SK-N-SH (cell line): Measurements from ENCODE around the gene SMPD2. TPM values are rescaled to one million over a fixed set of nuclear protein-coding genes. Genes with fewer than 3 reads are reported as not detected.

ENCODE experiments used
- CTCF ChIA-PET: fragments of 300-600, 350-600 bp; formaldehyde crosslinking; extraction: SDS; loops from one replicate; lab custom pipeline; 2021; lab: Yijun Ruan, JAX
- POLR2A ChIA-PET: fragments of 350-600 bp; sonication (Branson Sonifier 250); formaldehyde crosslinking; extraction: SDS; loops from one replicate; lab custom pipeline; 2020; ENCODE audit warnings: antibody characterized with exemption, inconsistent platforms; lab: Yijun Ruan, JAX
- DNase-seq: peaks from one replicate; pipeline ENCODE4 v3.0.0; 2012
- H2AFZ ChIP-seq: fragments of 200-600 bp; sonication (generic); 2 replicates; pipeline ENCODE4 v1.8.1; 2016; ENCODE audit warnings: antibody characterized with exemption, mild to moderate bottlenecking, low read depth
- H3F3A ChIP-seq: fragments of 200-600 bp; sonication (generic); replicated peaks from 2 replicates; pipeline ENCODE3; 2016; ENCODE audit warnings: antibody characterized with exemption, mild to moderate bottlenecking; ENCODE audit not compliant: insufficient read depth
- H3K27ac ChIP-seq, 2 experiments: fragments of 200-500 bp in 1 of 2; fragments of 200-600 bp in 1 of 2; sonication (Bioruptor generic) in 1 of 2; sonication (generic), shearing (Covaris generic) in 1 of 2; 2 replicates each; pipeline versions ENCODE4 v1.5.1 to v1.6.1; 2014 to 2016; ENCODE audit warnings: low read depth in 2 of 2, inconsistent platforms in 1 of 2, low read length in 1 of 2, mild to moderate bottlenecking in 1 of 2, mixed read lengths in 1 of 2
- H3K27me3 ChIP-seq: fragments of 200-600 bp; sonication (generic), shearing (Covaris generic); 2 replicates; pipeline ENCODE4 v1.6.1; 2016; ENCODE audit warnings: mixed run types; ENCODE audit not compliant: insufficient read depth
- H3K36me3 ChIP-seq, 2 experiments: fragments of 200-500 bp in 1 of 2; fragments of 200-600 bp in 1 of 2; sonication (Bioruptor generic) in 1 of 2; sonication (generic) in 1 of 2; replicated peaks in 1 of 2; 2 replicates each; pipeline versions ENCODE3 to v1.5.1; 2014 to 2016; ENCODE audit warnings: low read length in 1 of 2, mild to moderate bottlenecking in 1 of 2; ENCODE audit not compliant: insufficient read depth in 2 of 2, control insufficient read depth in 1 of 2
- H3K4me1 ChIP-seq, 2 experiments: fragments of 200-500 bp in 1 of 2; fragments of 200-600 bp in 1 of 2; sonication (Bioruptor generic) in 1 of 2; sonication (generic), shearing (Covaris generic) in 1 of 2; 2 replicates each; pipeline versions ENCODE4 v1.5.1 to v1.6.1; 2014 to 2016; ENCODE audit warnings: low read depth in 1 of 2, low read length in 1 of 2, mixed run types in 1 of 2; ENCODE audit not compliant: insufficient read depth in 2 of 2, control insufficient read depth in 1 of 2
- H3K4me2 ChIP-seq: fragments of 200-600 bp; sonication (generic), shearing (Covaris generic); 2 replicates; pipeline ENCODE4 v1.6.1; 2017; ENCODE audit warnings: mixed run types
- H3K4me3 ChIP-seq, 2 experiments: fragments of 200-500 bp in 1 of 2; fragments of 200-600 bp in 1 of 2; sonication (Bioruptor generic) in 1 of 2; sonication (generic), shearing (Covaris generic) in 1 of 2; 2 replicates each; pipeline versions ENCODE4 v1.5.1 to v1.8.1; 2014 to 2016; ENCODE audit warnings: low read depth in 2 of 2, inconsistent platforms in 1 of 2, low read length in 1 of 2, mild to moderate bottlenecking in 1 of 2, mixed read lengths in 1 of 2, moderate library complexity in 1 of 2
- H3K79me2 ChIP-seq: fragments of 200-600 bp; sonication (generic); 2 replicates; pipeline ENCODE4 v1.8.1; 2017; ENCODE audit warnings: mild to moderate bottlenecking; ENCODE audit not compliant: insufficient read depth
- H3K9ac ChIP-seq: fragments of 200-600 bp; sonication (generic); 2 replicates; pipeline ENCODE4 v1.6.1; 2017; ENCODE audit warnings: mixed run types
- H3K9me2 ChIP-seq: fragments of 200-600 bp; sonication (generic); 2 replicates; pipeline ENCODE4 v1.6.1; 2017; ENCODE audit warnings: mixed run types
- H3K9me3 ChIP-seq: fragments of 200-600 bp; sonication (generic); 2 replicates; pipeline ENCODE4 v1.6.1; 2017; ENCODE audit warnings: mixed run types, mild to moderate bottlenecking, moderate library complexity
- H4K20me1 ChIP-seq: fragments of 200-600 bp; sonication (generic); 2 replicates; pipeline ENCODE4 v1.6.1; 2017; ENCODE audit warnings: mild to moderate bottlenecking, mixed run types; ENCODE audit not compliant: insufficient read depth
- EP300 ChIP-seq, 2 experiments: IDR thresholded peaks; 2 replicates each; pipeline versions ENCODE4 v1.4.0 to v1.6.1; 2012; ENCODE audit warnings: borderline replicate concordance in 1 of 2, low read depth in 1 of 2, low read length in 1 of 2
- GATA2 ChIP-seq: sonication (generic); formaldehyde crosslinking; IDR thresholded peaks from 2 replicates; pipeline ENCODE4 v1.5.0; 2020; ENCODE audit warnings: mild to moderate bottlenecking, missing genetic modification reagents
- JUND ChIP-seq: IDR thresholded peaks from 2 replicates; pipeline ENCODE4 v1.4.0; 2012
- MXI1 ChIP-seq: IDR thresholded peaks from 2 replicates; pipeline ENCODE4 v1.6.1; 2012; ENCODE audit warnings: mild to moderate bottlenecking, low read depth, low read length, improper control_type of control experiment
- NFIC ChIP-seq: IDR thresholded peaks from 2 replicates; pipeline ENCODE4 v1.4.0; 2012; ENCODE audit warnings: borderline replicate concordance
- NRF1 ChIP-seq: IDR thresholded peaks from 2 replicates; pipeline ENCODE4 v1.6.1; 2012; ENCODE audit warnings: low read depth, mild to moderate bottlenecking, low read length
- PBX3 ChIP-seq: IDR thresholded peaks from 2 replicates; pipeline ENCODE4; 2012
- POLR2AphosphoS5 ChIP-seq: IDR thresholded peaks from 2 replicates; pipeline ENCODE4 v1.6.1; 2012; ENCODE audit warnings: low read depth, low read length
- RFX5 ChIP-seq: IDR thresholded peaks from 2 replicates; pipeline ENCODE4 v1.6.1; 2012; ENCODE audit warnings: mild to moderate bottlenecking, improper control_type of control experiment, low read length
- SMC3 ChIP-seq: IDR thresholded peaks from 2 replicates; pipeline ENCODE4 v1.6.1; 2012; ENCODE audit warnings: low read depth, low read length, improper control_type of control experiment
- TAF1 ChIP-seq: IDR thresholded peaks from 2 replicates; pipeline ENCODE4 v1.6.1; 2012; ENCODE audit warnings: low read depth, mild to moderate bottlenecking, low read length, moderate library complexity, borderline replicate concordance
- USF1 ChIP-seq: IDR thresholded peaks from 2 replicates; pipeline ENCODE4 v1.4.0; 2012; ENCODE audit warnings: low read depth, borderline replicate concordance
- USF2 ChIP-seq: fragments of 150-350 bp; IDR thresholded peaks from 2 replicates; pipeline ENCODE4 v1.6.1; 2017; ENCODE audit warnings: antibody characterized with exemption, low read length, low read depth, borderline replicate concordance
- ZBTB33 ChIP-seq: IDR thresholded peaks from 2 replicates; pipeline ENCODE4 v1.4.0; 2012; ENCODE audit warnings: low read depth, borderline replicate concordance
- WGBS: methylation state at CpG from one replicate; pipeline ENCODE4 v1.1.6; 2017; ENCODE audit warnings: low lambda C conversion rate; 5-methylcytosine and 5-hydroxymethylcytosine counted together
- polyA plus RNA-seq, 3 experiments: library from polyadenylated mRNA; depleted of rRNA; stranded (reverse); fragments of >200 nt; gene quantifications; 2 replicates each; pipeline ENCODE4 v1.2.3, GENCODE V29; 2012

SMPD2 gene
- polyA plus RNA-seq, 1 of the 3 experiments (the other 2 are of a cell fraction): 9.7 TPM

- no peak overlapping the region for H3K4me2 ChIP-seq
- no peaks in the 10 kb centered on the region for H3K9me3 ChIP-seq
- H4K20me1 ChIP-seq: no peaks in the 10 kb centered on the region
- no peak overlapping the region for H3K27ac ChIP-seq
- no peaks in the 10 kb centered on the region for H3K9me2 ChIP-seq
- H3K36me3 ChIP-seq: peaks cover 24 to 75% of the 10 kb centered on the region in 2 experiments
- POLR2A ChIA-PET: interaction anchor here (0.6 kb wide), 1 partner anchor 315 kb away, joined by 5 read pairs; no protein-coding TSS in a partner anchor
- H3F3A ChIP-seq: peaks cover 2% of the 10 kb centered on the region
- no peak for DNase-seq
- H3K4me1 ChIP-seq: no peaks in the 10 kb centered on the region
- no peaks in the 10 kb centered on the region for H3K27me3 ChIP-seq
- CTCF ChIA-PET: interaction anchor here (1.7 kb wide), 1 partner anchor 130 kb away, joined by 3 read pairs; no protein-coding TSS in a partner anchor
- no peak overlapping the region for H3K4me3 ChIP-seq
- WGBS: 78% methylated on average over 6 of the region's 7 CpGs
- no peak overlapping the region for H3K9ac ChIP-seq
- no peak overlapping the region for H2AFZ ChIP-seq
- H3K79me2 ChIP-seq: peaks cover 3% of the 10 kb centered on the region; the same call in 1 of the 2 replicates
- no peak for TF ChIP-seq PBX3
- no peak for TF ChIP-seq USF1
- TF ChIP-seq MXI1: no peak
- no peak for TF ChIP-seq NFIC
- no peak for TF ChIP-seq JUND
- TF ChIP-seq TAF1: no peak
- no peak for TF ChIP-seq EP300 (IDR thresholded peaks at IDR 0.05; ENCODE audit: borderline replicate concordance in 1 of 2, low read depth in 1 of 2, low read length in 1 of 2)
- TF ChIP-seq NRF1: no peak
- no peak for TF ChIP-seq USF2
- TF ChIP-seq ZBTB33: no peak
- TF ChIP-seq SMC3: no peak
- no peak for TF ChIP-seq GATA2 (CRISPR knock-in tag)
- TF ChIP-seq RFX5: no peak
- TF ChIP-seq POLR2AphosphoS5: no peak
Measured at GRCh38 chr6:109465772-109466171, 25.2 kb downstream of the SMPD2 start.
